Measurements from ENCODE around the gene TCF7L1.

The TCF7L1 gene

DNA sequence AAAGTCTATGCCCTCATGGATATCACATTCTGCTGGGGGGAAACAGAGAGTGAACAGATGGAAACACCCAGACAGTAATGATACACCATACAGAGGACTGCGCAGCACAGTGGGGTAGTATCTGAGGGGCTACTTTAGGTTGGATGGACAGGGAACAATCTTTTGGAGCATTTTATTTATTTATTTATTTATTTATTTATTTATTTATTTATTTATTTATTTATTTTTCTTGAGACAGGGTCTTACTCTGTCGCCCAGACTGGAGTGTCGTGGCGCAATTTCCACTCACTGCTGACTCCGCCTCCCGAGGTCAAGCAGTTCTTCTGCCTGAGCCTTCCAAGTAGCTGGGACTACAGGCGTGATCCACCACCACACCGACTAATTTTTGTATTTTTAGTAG, 105.4 kb downstream of the TCF7L1 start:
- TF ChIP-seq, protein P1, sequence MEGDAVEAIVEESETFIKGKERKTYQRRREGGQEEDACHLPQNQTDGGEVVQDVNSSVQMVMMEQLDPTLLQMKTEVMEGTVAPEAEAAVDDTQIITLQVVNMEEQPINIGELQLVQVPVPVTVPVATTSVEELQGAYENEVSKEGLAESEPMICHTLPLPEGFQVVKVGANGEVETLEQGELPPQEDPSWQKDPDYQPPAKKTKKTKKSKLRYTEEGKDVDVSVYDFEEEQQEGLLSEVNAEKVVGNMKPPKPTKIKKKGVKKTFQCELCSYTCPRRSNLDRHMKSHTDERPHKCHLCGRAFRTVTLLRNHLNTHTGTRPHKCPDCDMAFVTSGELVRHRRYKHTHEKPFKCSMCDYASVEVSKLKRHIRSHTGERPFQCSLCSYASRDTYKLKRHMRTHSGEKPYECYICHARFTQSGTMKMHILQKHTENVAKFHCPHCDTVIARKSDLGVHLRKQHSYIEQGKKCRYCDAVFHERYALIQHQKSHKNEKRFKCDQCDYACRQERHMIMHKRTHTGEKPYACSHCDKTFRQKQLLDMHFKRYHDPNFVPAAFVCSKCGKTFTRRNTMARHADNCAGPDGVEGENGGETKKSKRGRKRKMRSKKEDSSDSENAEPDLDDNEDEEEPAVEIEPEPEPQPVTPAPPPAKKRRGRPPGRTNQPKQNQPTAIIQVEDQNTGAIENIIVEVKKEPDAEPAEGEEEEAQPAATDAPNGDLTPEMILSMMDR (IDR thresholded peaks at IDR 0.05; ENCODE audit: low read depth, low read length), result no peak
- no peak for DNase-seq (ENCODE audit: extremely low read depth, low read depth)

DNA sequence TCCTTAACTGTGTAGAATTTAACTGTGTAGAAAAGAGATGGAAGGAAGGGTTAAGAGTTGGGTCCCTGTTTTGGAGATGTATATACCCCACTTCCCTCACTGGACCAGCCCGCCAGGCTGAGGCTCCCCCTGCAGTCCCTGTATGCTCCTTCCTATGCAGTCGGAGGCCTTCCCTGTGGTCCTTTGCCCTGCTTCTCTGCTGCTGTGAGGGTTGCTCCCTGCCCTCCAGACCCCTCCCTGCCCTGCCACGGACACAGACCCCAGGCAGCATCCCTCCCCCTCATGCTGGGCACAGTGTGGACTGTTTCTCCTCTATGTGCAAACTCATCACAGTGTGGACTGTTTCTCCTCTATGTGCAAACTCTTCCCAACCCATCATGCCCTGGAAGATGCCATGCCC, 105.9 kb downstream of the TCF7L1 start:
- DNase-seq (ENCODE audit: extremely low read depth, low read depth), result no peak
- TF ChIP-seq, protein P1 (IDR thresholded peaks at IDR 0.05; ENCODE audit: low read depth, low read length), result no peak

DNA sequence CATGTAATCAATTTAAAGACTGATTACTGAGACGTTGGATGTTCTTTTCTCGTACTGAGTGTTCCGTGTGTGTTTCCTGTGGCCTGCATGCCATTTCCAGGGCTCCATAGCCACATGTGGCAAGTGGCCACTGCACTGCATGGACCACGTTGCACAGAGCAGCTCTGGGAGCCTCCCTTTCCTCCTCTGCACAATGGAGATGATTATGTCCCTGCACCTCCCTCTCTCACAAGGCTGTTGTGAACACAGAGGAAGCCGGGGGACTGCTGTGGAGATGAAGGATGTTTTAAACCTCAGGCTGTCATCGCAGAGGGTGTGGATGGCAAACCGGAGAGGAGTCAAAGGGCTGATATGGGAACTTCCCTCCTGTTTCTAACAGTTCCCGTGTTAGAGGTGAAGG, 106.9 kb downstream of the TCF7L1 start:
- DNase-seq (ENCODE audit: extremely low read depth, low read depth), result no peak
- TF ChIP-seq, protein P1 (IDR thresholded peaks at IDR 0.05; ENCODE audit: low read depth, low read length), result no peak

DNA sequence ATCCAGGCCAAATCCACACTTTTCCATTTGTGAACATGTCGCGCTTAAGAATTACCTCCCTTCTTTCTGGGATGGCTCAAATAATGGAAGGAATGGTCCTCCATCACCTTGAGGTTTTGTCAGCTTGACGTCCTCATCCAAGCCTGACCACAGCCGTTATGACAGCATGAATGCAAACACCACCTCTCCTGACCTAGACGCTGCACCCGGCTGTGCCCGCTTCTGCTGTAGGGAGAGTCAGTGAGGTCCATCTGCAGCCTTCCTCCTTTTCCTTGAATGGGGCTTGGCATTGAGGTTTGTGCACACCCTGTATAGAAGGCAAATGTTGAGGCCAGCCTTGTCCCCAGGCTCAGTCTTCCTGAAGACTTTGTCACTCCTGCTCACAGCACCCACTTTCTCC, 109.1 kb downstream of the TCF7L1 start:
- no peak for DNase-seq (ENCODE audit: extremely low read depth, low read depth)
- TF ChIP-seq, protein P1 (IDR thresholded peaks at IDR 0.05; ENCODE audit: low read depth, low read length), result no peak

DNA sequence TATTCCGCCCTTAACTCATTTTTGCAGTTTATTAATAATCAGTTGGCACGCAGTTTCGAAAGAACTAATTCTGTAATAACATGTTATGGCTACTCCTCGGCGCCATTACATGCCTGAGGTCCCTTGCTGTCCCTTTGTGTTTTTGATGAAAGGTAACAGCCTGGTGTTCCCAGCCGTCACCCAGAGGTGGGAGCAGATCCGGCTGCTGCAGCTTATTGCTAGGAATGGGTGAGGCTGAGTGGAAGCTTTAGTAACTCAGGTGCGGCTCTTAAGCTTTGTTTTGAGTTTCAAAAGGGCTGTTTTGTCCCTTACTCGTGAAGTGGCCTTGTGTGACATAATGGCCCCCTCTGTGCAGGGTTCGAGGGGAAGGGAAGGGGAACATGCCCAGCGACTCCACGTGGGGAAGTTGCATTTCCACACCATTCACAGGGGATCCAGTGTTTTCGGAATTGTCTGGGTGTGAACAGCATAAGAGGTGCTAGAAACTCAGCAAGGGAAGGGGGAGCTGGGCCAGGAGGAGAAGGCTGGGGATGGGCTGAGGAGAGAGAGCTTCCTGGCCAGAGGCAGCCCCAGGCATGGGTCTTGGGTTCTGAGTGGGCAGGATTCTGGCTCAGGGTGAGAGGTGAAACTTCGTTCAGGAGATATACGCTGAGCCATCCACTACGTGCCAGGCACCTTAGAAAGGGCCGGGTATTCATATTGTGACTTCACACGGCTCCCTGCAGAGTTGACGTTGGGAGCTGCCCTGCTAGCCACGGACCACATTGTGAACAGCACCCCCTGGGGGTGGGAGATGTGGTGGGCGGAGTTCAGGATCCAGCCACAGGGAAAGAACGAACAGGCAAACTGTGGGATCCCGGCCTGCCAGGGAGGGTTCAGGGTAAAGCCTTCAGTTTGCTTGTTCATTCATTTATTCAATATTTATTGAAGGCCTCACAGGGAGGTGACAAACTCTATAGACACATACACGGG, 110.2 kb downstream of the TCF7L1 start:
- TF ChIP-seq, protein P1 (IDR thresholded peaks at IDR 0.05; ENCODE audit: low read depth, low read length), result peak; percentile 18
- DNase-seq (ENCODE audit: extremely low read depth, low read depth), result no peak

DNA sequence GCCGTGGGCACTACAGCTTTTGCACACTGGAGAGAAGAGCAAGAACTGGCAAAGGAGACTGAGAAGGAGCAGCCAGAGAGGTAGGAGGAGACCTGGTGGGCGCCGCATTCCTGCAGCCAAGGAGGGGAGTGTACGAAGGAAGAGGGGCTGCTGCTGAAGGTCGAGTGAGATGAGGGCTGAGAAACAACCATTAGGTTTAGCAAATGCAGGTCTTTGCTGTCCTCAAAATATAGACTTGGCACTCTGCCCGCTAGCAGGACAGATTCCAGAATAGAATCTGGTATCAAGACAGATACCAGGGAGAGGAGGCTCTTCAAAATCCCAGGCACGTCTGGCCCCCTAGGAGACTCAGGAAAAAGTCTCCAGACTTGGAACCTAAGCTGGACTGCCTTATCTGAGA, 111.6 kb downstream of the TCF7L1 start:
- TF ChIP-seq, protein P1 (IDR thresholded peaks at IDR 0.05; ENCODE audit: low read depth, low read length), result no peak
- no peak for DNase-seq (ENCODE audit: extremely low read depth, low read depth)

DNA sequence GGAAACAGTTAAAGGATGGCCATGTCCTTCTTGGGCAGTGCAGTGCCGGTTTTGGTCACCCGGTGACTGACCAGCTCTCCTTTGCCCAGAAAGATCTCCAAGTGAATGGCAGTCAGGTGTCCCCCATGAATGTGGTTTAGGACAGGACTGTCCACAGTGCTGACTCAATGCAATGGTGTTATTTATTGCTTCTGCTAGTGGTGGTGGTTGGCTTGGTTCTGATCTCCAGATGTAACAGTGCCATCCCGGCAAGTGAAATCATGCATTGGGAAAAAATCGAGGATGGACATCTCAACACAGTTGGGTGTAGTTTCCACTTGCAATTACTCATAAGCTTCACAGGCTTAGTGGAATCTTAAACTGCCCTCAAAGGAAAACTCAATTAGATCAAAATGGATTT, 112.7 kb downstream of the TCF7L1 start:
- no peak for DNase-seq (ENCODE audit: extremely low read depth, low read depth)
- TF ChIP-seq, protein P1 (IDR thresholded peaks at IDR 0.05; ENCODE audit: low read depth, low read length), result no peak
